HepG2 (cell line): ENCODE measurements around the gene CALU. TPM values are rescaled to one million over a fixed set of nuclear protein-coding genes. Genes with fewer than 3 reads are reported as not detected.

Experiments used
- ATAC-seq: fragments of 200-7000 bp; cut with Tn5 transposase; 3 replicates; pipeline ENCODE4 v1.9.1; 2020; ENCODE audit warnings: mild to moderate bottlenecking, moderate library complexity
- BruUV-seq: library from RNA; stranded (reverse); fragments of 400-500 nt; replicated peaks from 2 replicates; lab custom pipeline; 2021; lab: Mats Ljungman, UMichigan
- CTCF ChIA-PET: fragments of 300-600 bp; formaldehyde crosslinking; extraction: SDS; loops from one replicate; lab custom pipeline; 2021; ENCODE audit warnings: low total read pairs, inconsistent platforms, low intra/inter-chr PET ratio; lab: Yijun Ruan, JAX
- POLR2A ChIA-PET: fragments of 350-600 bp; sonication (Branson Sonifier 250); formaldehyde crosslinking; loops from one replicate; lab custom pipeline; 2020; ENCODE audit warnings: antibody characterized with exemption, inconsistent platforms; lab: Yijun Ruan, JAX
- DNase-seq: peaks from one replicate; pipeline ENCODE4 v3.0.0-alpha.2; 2015; ENCODE audit warnings: low spot score
- FAIRE-seq: peaks from 3 replicates; lab custom pipeline; 2011; peaks lifted over from hg19 to GRCh38; lab: Jason Lieb, UNC
- H2AFZ ChIP-seq: one replicate; pipeline ENCODE4 v1.6.1; 2011; ENCODE audit warnings: low read length, inconsistent platforms
- H3K27ac ChIP-seq: fragments of 300-600 bp; 3 replicates; pipeline ENCODE4 v1.8.0; 2011; ENCODE audit warnings: mixed run types, mild to moderate bottlenecking, mixed read lengths, low read length, inconsistent platforms; ENCODE audit not compliant: insufficient read depth; ENCODE audit errors: extremely low read length
- H3K27me3 ChIP-seq, 2 experiments: fragments of 200-600 bp in 1 of 2; 2 replicates in 1 of 2; 3 replicates in 1 of 2; pipeline versions ENCODE4 v1.6.0 to v1.8.0; 2011; ENCODE audit warnings: low read length in 2 of 2, mild to moderate bottlenecking in 2 of 2, moderate library complexity in 2 of 2, inconsistent platforms in 1 of 2; ENCODE audit not compliant: insufficient read depth in 2 of 2, control insufficient read depth in 1 of 2
- H3K36me3 ChIP-seq, 2 experiments: fragments of 200-600 bp in 1 of 2; replicated peaks in 1 of 2; 2 replicates in 1 of 2; 3 replicates in 1 of 2; pipeline versions ENCODE4 v1.5.1 to v1.8.0; 2011; ENCODE audit warnings: low read length in 2 of 2, inconsistent platforms in 1 of 2; ENCODE audit not compliant: insufficient read depth in 2 of 2, control insufficient read depth in 1 of 2
- H3K4me1 ChIP-seq: 2 replicates; pipeline ENCODE4 v1.5.1; 2012; ENCODE audit warnings: low read length, inconsistent platforms; ENCODE audit not compliant: insufficient read depth
- H3K4me2 ChIP-seq: 2 replicates; pipeline ENCODE4 v1.6.0; 2011; ENCODE audit warnings: low read depth, low read length, inconsistent platforms
- H3K4me3 ChIP-seq, 3 experiments: fragments of 200-600 bp in 1 of 3; sonication (generic), shearing (Covaris generic) in 1 of 3; replicated peaks in 1 of 3; 2 replicates each; pipeline ENCODE4 v1.5.1; 2011 to 2016; ENCODE audit warnings: low read length in 3 of 3, inconsistent platforms in 2 of 3, low read depth in 2 of 3, mild to moderate bottlenecking in 2 of 3, control low read depth in 1 of 3, mixed read lengths in 1 of 3; ENCODE audit not compliant: insufficient read depth in 1 of 3
- H3K79me2 ChIP-seq: one replicate; pipeline ENCODE4 v1.6.1; 2011; ENCODE audit warnings: low read length, inconsistent platforms; ENCODE audit not compliant: insufficient read depth
- H3K9ac ChIP-seq: 2 replicates; pipeline ENCODE4 v1.6.0; 2011; ENCODE audit warnings: mild to moderate bottlenecking, low read depth, low read length, inconsistent platforms; ENCODE audit not compliant: insufficient read depth
- H3K9me3 ChIP-seq: 2 replicates; pipeline ENCODE4 v1.5.1; 2012; ENCODE audit warnings: mild to moderate bottlenecking, low read length
- H4K20me1 ChIP-seq: 2 replicates; pipeline ENCODE4 v1.6.0; 2011; ENCODE audit warnings: inconsistent platforms, mild to moderate bottlenecking, low read length, moderate library complexity; ENCODE audit not compliant: insufficient read depth
- GPN1 ChIP-seq: sonication (generic); formaldehyde crosslinking; IDR thresholded peaks from 2 replicates; pipeline ENCODE4 v1.5.1; 2020; ENCODE audit warnings: missing genetic modification reagents, borderline replicate concordance
- HMG20A ChIP-seq: IDR thresholded peaks from 2 replicates; pipeline ENCODE4 v1.6.1; 2016; ENCODE audit warnings: borderline replicate concordance
- HMGXB3 ChIP-seq: sonication (generic); formaldehyde crosslinking; IDR thresholded peaks from 2 replicates; pipeline ENCODE4 v1.4.0; 2020; ENCODE audit warnings: missing genetic modification reagents, borderline replicate concordance
- IKZF5 ChIP-seq: IDR thresholded peaks from 2 replicates; pipeline ENCODE4 v1.6.1; 2018; ENCODE audit warnings: missing genetic modification reagents, mild to moderate bottlenecking, missing compliant biosample characterization
- JARID2 ChIP-seq: sonication (generic); formaldehyde crosslinking; IDR thresholded peaks from 2 replicates; pipeline ENCODE4 v1.8.1; 2023; ENCODE audit warnings: missing genetic modification reagents, inconsistent platforms; ENCODE audit not compliant: insufficient replicate concordance
- RXRB ChIP-seq: IDR thresholded peaks from 2 replicates; pipeline ENCODE4 v1.6.1; 2016; ENCODE audit warnings: borderline replicate concordance, missing genetic modification reagents, missing compliant biosample characterization
- SOX13 ChIP-seq, 3 experiments: fragments of 450-650 bp in 1 of 3; sonication (generic) in 1 of 3; formaldehyde crosslinking in 1 of 3; IDR thresholded peaks in 2 of 3; conservative IDR thresholded peaks in 1 of 3; 2 replicates each; pipeline versions ENCODE4 v1.5.0 to v1.6.1; 2016 to 2020; ENCODE audit warnings: antibody characterized with exemption in 1 of 3, mild to moderate bottlenecking in 1 of 3, missing compliant biosample characterization in 1 of 3, missing genetic modification reagents in 1 of 3, moderate library complexity in 1 of 3
- ZNF101 ChIP-seq: sonication (generic); formaldehyde crosslinking; IDR thresholded peaks from 2 replicates; pipeline ENCODE4 v1.4.0; 2020; ENCODE audit warnings: mild to moderate bottlenecking, low read depth, missing genetic modification reagents, borderline replicate concordance
- ZNF550 ChIP-seq: sonication (generic); formaldehyde crosslinking; IDR thresholded peaks from 2 replicates; pipeline ENCODE4 v1.4.0; 2020; ENCODE audit warnings: mild to moderate bottlenecking, missing genetic modification reagents, borderline replicate concordance
- ZNF646 ChIP-seq: sonication (generic); formaldehyde crosslinking; IDR thresholded peaks from 2 replicates; pipeline ENCODE4 v1.9.0; 2021; ENCODE audit warnings: mild to moderate bottlenecking, missing genetic modification reagents
- WGBS: methylation state at CpG from one replicate; pipeline ENCODE4 v1.1.6; 2017; ENCODE audit warnings: low lambda C conversion rate; 5-methylcytosine and 5-hydroxymethylcytosine counted together
- in situ Hi-C: cut with HindIII; loops from 2 replicates; pipeline ENCODE4 v1.10.0; 2017; ENCODE audit warnings: low pct_unique_long_range_greater_than_20kb; ENCODE audit not compliant: extremely low pct_ligation_motif_present
- intact Hi-C: fragments of 100-400 bp; cut with micrococcal nuclease; formaldehyde crosslinking; loops from one replicate; pipeline ENCODE4 v1.10.0; 2022; ENCODE audit not compliant: unreplicated experiment
- polyA plus RNA-seq, 8 experiments: library from polyadenylated mRNA; depleted of rRNA in 3 of 8; stranded (reverse) in 7 of 8; unstranded in 1 of 8; fragments of >200 nt; fragmentation: Illumina TruSeq in 4 of 8; extraction: Trizol in 4 of 8; gene quantifications; 2 replicates each; pipeline versions ENCODE4 v1.2.1 to v1.2.3, GENCODE V29; 2011 to 2016; ENCODE audit warnings: low read depth in 4 of 8, missing spikeins in 1 of 8, mixed read lengths in 1 of 8; ENCODE audit not compliant: insufficient read depth in 1 of 8
- total RNA-seq, 5 experiments: library from RNA; depleted of rRNA; stranded (reverse); fragments of >200 nt; fragmentation: Illumina TruSeq; extraction: Trizol; gene quantifications; 2 replicates each; pipeline ENCODE4 v1.2.3, GENCODE V29; 2016; ENCODE audit warnings: low read depth in 1 of 5

CALU gene
- total and polyA plus RNA-seq, 2 of the 13 experiments (the other 11 are each of a cell fraction or from before 2014, with no cell fraction given): 198 to 252 TPM

GRCh38 chr7:128718967-128719642 is 20.1 kb upstream of the CALU start:
- Histone ChIP-seq H3K79me2 (no peaks in the 10 kb centered on the region), H3K4me3 (no peak overlapping the region), H3K4me1 (no peaks in the 10 kb centered on the region), H3K4me2 (no peak overlapping the region), H3K9ac (no peak overlapping the region), H2AFZ (no peak overlapping the region), H3K9me3 (no peaks in the 10 kb centered on the region), H3K27ac (no peak overlapping the region), H3K27me3 (peaks cover 0 to 11% of the 10 kb centered on the region in 2 experiments; a peak in 2 of 5 replicates), H3K36me3 (no peaks in the 10 kb centered on the region), H4K20me1 (no peaks in the 10 kb centered on the region)
- 21% methylated on average over 5 of the region's 6 CpGs for WGBS
- DNase-seq: no peak
- ChIA-PET CTCF (no interaction called here), POLR2A (no interaction called here)
- no peak for ATAC-seq
- in situ Hi-C loops (no loop called here), intact Hi-C loops (no loop called here)
- no TSS peak for BruUV-seq
- FAIRE-seq: no peak
- TF ChIP-seq RXRB (CRISPR knock-in tag) (no peak), SOX13 (IDR thresholded peaks at IDR 0.05) (no peak), SOX13 (CRISPR knock-in tag; conservative IDR thresholded peaks at IDR 0.05 in 1 of 2, IDR thresholded peaks at IDR 0.05 in 1 of 2) (no peak), IKZF5 (CRISPR knock-in tag) (no peak), HMGXB3 (CRISPR knock-in tag) (no peak), ZNF101 (CRISPR knock-in tag) (no peak), HMG20A (CRISPR knock-in tag) (no peak), GPN1 (CRISPR knock-in tag) (no peak), ZNF646 (no peak), JARID2 (no peak), ZNF550 (no peak)
